ENCODE data around the gene ZNF605. TPM values are rescaled to one million over a fixed set of nuclear protein-coding genes. Genes with fewer than 3 reads are reported as not detected.
"Not testable (repeated sequence)": the region's sequence is repeated elsewhere in the genome, so short reads cannot be mapped to it uniquely, and the experiment has no call there.

The ZNF605 gene
- total RNA-seq, 1 donor from 2014 or later: 12.9 TPM

DNA sequence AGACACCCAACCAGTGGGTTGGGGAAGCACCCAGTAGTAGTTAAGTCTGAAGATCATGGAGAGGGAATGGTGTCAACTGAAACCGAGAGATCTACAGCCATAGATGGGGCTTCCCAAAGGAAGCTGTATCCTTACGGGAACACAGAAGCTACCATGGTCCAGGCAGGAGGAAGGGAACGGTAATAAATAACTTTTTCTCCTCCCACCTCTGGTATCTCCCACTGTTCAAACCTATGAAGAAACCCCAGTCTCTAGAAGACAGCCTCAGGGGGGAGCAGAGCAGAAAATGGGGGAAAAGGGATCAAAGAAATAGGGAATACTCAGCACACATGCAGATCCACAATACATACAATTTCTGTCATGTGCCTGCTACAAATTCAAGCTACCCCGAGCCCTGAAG, 33.4 kb downstream of the ZNF605 start:
- TF ChIP-seq, protein P1, sequence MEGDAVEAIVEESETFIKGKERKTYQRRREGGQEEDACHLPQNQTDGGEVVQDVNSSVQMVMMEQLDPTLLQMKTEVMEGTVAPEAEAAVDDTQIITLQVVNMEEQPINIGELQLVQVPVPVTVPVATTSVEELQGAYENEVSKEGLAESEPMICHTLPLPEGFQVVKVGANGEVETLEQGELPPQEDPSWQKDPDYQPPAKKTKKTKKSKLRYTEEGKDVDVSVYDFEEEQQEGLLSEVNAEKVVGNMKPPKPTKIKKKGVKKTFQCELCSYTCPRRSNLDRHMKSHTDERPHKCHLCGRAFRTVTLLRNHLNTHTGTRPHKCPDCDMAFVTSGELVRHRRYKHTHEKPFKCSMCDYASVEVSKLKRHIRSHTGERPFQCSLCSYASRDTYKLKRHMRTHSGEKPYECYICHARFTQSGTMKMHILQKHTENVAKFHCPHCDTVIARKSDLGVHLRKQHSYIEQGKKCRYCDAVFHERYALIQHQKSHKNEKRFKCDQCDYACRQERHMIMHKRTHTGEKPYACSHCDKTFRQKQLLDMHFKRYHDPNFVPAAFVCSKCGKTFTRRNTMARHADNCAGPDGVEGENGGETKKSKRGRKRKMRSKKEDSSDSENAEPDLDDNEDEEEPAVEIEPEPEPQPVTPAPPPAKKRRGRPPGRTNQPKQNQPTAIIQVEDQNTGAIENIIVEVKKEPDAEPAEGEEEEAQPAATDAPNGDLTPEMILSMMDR (IDR thresholded peaks at IDR 0.05; ENCODE audit: borderline replicate concordance): no peak
- no peaks in the 10 kb centered on the region for H3K27me3 ChIP-seq (ENCODE audit: low read depth)
- no peak for DNase-seq
- no peak overlapping the region for H3K27ac ChIP-seq (replicated peaks)
- H3K9me3 ChIP-seq (replicated peaks): peaks cover 100% of the 10 kb centered on the region
- H3K4me1 ChIP-seq: no peaks in the 10 kb centered on the region
- no peak overlapping the region for H3K4me3 ChIP-seq
- intact Hi-C loops (cut with micrococcal nuclease): no loop called here
- H3K36me3 ChIP-seq: peaks cover 86% of the 10 kb centered on the region

DNA sequence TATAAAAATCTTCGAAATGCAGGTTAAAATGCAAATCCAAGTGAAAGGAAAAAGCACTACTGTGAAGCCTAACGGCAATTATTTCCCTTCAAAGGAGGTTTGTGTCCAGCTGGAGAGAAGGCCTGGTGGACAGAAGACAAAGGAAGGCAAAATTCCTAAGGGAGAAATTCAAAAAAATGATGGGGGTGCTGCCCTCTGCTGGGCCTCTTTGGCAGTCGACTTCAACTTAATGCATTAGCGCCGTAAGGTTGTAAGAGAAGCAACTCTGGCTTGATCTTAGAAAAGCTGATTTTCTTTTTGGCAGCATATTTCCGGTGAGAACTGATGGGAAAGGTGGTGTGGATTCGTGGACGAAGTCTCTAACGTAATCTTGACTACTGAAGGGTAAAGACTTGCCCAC, 34.4 kb downstream of the ZNF605 start:
- H3K9me3 ChIP-seq (replicated peaks): peaks cover 100% of the 10 kb centered on the region
- intact Hi-C loops (cut with micrococcal nuclease): no loop called here
- H3K27me3 ChIP-seq (ENCODE audit: low read depth): no peaks in the 10 kb centered on the region
- H3K36me3 ChIP-seq: peaks cover 84% of the 10 kb centered on the region
- H3K27ac ChIP-seq (replicated peaks): no peak overlapping the region
- H3K4me3 ChIP-seq: no peak overlapping the region
- no peak for DNase-seq
- H3K4me1 ChIP-seq: no peaks in the 10 kb centered on the region
- TF ChIP-seq, protein P1 (IDR thresholded peaks at IDR 0.05; ENCODE audit: borderline replicate concordance): no peak

DNA sequence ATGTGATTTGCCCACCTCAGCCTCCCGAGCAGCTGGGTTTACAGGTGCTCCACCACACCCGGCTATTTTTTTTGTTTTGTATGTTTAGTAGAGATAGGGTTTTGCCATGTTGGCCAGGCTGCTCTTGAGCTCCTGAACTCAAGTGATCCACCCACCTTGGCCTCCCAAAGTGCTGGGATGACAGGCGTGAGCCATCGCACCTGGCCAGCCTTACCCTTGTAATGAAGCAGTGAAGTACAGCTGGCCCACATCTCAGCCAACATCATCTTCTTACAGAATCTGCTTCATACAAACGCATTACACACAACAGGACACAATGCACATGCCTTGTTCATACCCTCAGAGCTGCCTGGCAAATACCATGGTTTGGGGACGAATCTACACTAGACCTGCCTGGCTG, 37.4 kb downstream of the ZNF605 start:
- intact Hi-C loops (cut with micrococcal nuclease): no loop called here
- Histone ChIP-seq H3K4me1 (no peaks in the 10 kb centered on the region), H3K27me3 (ENCODE audit: low read depth) (no peaks in the 10 kb centered on the region), H3K36me3 (peaks cover 70% of the 10 kb centered on the region), H3K4me3 (no peak overlapping the region), H3K9me3 (replicated peaks) (peaks cover 100% of the 10 kb centered on the region), H3K27ac (replicated peaks) (no peak overlapping the region)
- TF ChIP-seq, protein P1 (IDR thresholded peaks at IDR 0.05; ENCODE audit: borderline replicate concordance): no peak
- no peak for DNase-seq

DNA sequence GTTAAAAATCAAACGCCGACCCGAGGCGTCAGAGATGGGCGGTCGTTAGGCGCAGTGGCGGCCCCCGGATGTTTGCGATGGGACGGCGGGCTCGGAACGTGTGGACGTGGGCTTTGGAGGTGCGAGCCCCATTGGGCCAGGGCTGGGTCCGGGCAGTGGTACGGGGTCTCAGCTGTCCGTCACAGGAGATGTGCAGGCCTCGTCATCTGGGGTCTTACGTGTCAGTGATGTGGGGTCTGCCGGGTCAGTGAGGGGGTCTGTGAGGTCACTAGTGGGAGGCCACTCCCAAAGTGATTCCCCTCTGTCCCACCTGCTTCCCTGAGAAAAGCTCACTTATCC, 47.1 kb downstream of the ZNF605 start:
- H3K36me3 ChIP-seq: peaks cover 4% of the 10 kb centered on the region
- peak overlapping the region; percentile 81 for H3K27ac ChIP-seq (replicated peaks)
- peaks cover 29% of the 10 kb centered on the region for H3K27me3 ChIP-seq (ENCODE audit: low read depth)
- DNase-seq: no peak
- peaks cover 36% of the 10 kb centered on the region for H3K9me3 ChIP-seq (replicated peaks)
- H3K4me3 ChIP-seq: peak overlapping the region; percentile 72
- intact Hi-C loops (cut with micrococcal nuclease): no loop called here
- TF ChIP-seq, protein P1 (IDR thresholded peaks at IDR 0.05; ENCODE audit: borderline replicate concordance): no peak
- H3K4me1 ChIP-seq: peaks cover 26% of the 10 kb centered on the region

DNA sequence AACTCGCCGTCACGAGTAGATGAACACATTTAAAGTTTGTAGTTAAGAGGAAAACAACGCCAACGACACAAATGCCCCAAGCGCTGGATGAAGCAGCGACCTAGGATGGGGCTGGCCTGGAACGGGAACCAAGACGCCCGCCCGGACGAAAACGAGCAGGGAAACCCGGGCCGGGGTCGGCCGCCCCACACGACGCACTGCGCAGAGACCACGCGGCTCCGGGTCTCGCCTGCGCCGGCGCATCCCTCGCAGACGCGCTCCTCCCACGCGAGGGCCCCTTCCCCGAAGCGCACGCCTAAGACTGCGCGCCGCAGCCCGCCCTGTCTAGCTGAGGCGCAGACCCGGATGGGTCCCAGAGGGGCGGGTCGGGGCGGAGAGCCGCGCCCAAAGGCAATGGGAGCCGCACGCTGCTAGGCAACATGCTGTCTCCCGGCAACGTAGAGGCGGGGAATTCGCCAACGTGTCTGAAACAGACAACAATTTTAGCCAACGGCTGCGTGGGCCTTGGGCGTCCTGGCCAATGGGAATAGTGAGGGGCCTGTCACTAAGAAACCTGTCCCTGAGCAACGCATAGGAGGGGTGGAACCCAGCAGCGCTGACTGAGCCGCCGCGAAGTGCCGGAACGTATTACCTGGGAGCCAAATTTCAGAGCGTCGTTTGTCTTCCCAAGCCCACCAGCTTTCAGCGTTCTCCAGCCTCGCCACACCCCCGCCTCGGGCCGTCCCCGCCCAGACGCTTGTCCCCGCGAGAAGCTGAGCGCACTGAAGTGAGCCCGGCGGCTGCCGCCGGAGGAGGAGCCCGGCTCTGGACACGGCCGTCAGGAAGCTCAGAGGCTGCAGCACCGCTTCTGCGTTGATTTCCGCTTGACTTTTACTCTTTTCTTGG, 47.7 kb downstream of the ZNF605 start:
- peaks cover 30% of the 10 kb centered on the region for H3K9me3 ChIP-seq (replicated peaks)
- TF ChIP-seq, protein P1 (IDR thresholded peaks at IDR 0.05; ENCODE audit: borderline replicate concordance): no peak
- peaks cover 29% of the 10 kb centered on the region for H3K27me3 ChIP-seq (ENCODE audit: low read depth)
- peaks cover 26% of the 10 kb centered on the region for H3K4me1 ChIP-seq
- peak overlapping the region; percentile 81 for H3K27ac ChIP-seq (replicated peaks)
- intact Hi-C loops (cut with micrococcal nuclease): no loop called here
- H3K4me3 ChIP-seq: peak overlapping the region; percentile 72
- DNase-seq: peak; percentile 95
- H3K36me3 ChIP-seq: peaks cover 4% of the 10 kb centered on the region

DNA sequence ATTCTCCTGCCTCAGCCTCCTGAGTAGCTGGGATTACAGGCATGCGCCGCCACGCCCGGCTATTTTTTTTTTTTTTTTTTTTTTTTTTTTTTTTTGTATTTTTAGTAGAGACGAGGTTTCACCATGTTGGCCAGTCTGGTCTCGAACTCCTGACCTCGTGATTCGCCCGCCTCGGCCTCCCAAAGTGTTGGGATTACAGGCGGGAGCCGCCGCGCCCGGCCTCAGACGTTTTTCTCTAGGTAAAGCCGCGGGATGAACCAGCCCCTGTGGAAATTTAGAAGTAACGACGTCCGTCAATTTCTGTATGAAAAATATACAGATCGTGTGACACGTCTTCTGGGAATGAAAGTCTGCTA, 48.3 kb downstream of the ZNF605 start:
- peak overlapping the region; percentile 81 for H3K27ac ChIP-seq (replicated peaks)
- H3K9me3 ChIP-seq (replicated peaks): peaks cover 24% of the 10 kb centered on the region
- H3K36me3 ChIP-seq; intact Hi-C loops (cut with micrococcal nuclease); DNase-seq: not testable (repeated sequence)
- peaks cover 29% of the 10 kb centered on the region for H3K27me3 ChIP-seq (ENCODE audit: low read depth)
- H3K4me3 ChIP-seq: peak overlapping the region; percentile 72
- peaks cover 26% of the 10 kb centered on the region for H3K4me1 ChIP-seq
